ENCODE measurements around the gene ABCA13.

Gene ABCA13

GRCh38 chr7:48416327-48416908 is 245.2 kb downstream of the ABCA13 start:
- no peak overlapping the region for H3K4me3 ChIP-seq (ENCODE audit: low read depth, low read length)
- no peak for DNase-seq (ENCODE audit: low read depth)
- no peak for TF ChIP-seq POLR2A (IDR thresholded peaks at IDR 0.05; ENCODE audit: extremely low read depth, insufficient read length)
- TF ChIP-seq CTCF (IDR thresholded peaks at IDR 0.05; ENCODE audit: low read depth, low read length) = no peak
- TF ChIP-seq MYC (IDR thresholded peaks at IDR 0.05; ENCODE audit: low read depth, low read length) = no peak
- no peak for TF ChIP-seq MAX (IDR thresholded peaks at IDR 0.05; ENCODE audit: low read depth, low read length)

GRCh38 chr7:48419401-48419800 is 248.1 kb downstream of the ABCA13 start:
- DNase-seq (ENCODE audit: low read depth) = no peak
- TF ChIP-seq MAX (IDR thresholded peaks at IDR 0.05; ENCODE audit: low read depth, low read length) (no peak), POLR2A (IDR thresholded peaks at IDR 0.05; ENCODE audit: extremely low read depth, insufficient read length) (no peak), MYC (IDR thresholded peaks at IDR 0.05; ENCODE audit: low read depth, low read length) (no peak), CTCF (IDR thresholded peaks at IDR 0.05; ENCODE audit: low read depth, low read length) (no peak)
- H3K4me3 ChIP-seq (ENCODE audit: low read depth, low read length) = no peak overlapping the region

- H3K4me3 ChIP-seq (ENCODE audit: low read depth, low read length) = no peak overlapping the region
- no peak for DNase-seq (ENCODE audit: low read depth)
- TF ChIP-seq MYC (IDR thresholded peaks at IDR 0.05; ENCODE audit: low read depth, low read length) (no peak), MAX (IDR thresholded peaks at IDR 0.05; ENCODE audit: low read depth, low read length) (no peak), POLR2A (IDR thresholded peaks at IDR 0.05; ENCODE audit: extremely low read depth, insufficient read length) (no peak), CTCF (IDR thresholded peaks at IDR 0.05; ENCODE audit: low read depth, low read length) (no peak)
Observed at GRCh38 chr7:48420206-48420605, 248.9 kb downstream of the ABCA13 start.

- no peak overlapping the region for H3K4me3 ChIP-seq (ENCODE audit: low read depth, low read length)
- TF ChIP-seq CTCF (IDR thresholded peaks at IDR 0.05; ENCODE audit: low read depth, low read length) = peak; percentile 8
- TF ChIP-seq MYC (IDR thresholded peaks at IDR 0.05; ENCODE audit: low read depth, low read length) = no peak
- no peak for TF ChIP-seq POLR2A (IDR thresholded peaks at IDR 0.05; ENCODE audit: extremely low read depth, insufficient read length)
- no peak for TF ChIP-seq MAX (IDR thresholded peaks at IDR 0.05; ENCODE audit: low read depth, low read length)
- no peak for DNase-seq (ENCODE audit: low read depth)
Observed at GRCh38 chr7:48421357-48421756, 250.1 kb downstream of the ABCA13 start.

GRCh38 chr7:48424731-48425130 is 253.5 kb downstream of the ABCA13 start:
- TF ChIP-seq MYC (IDR thresholded peaks at IDR 0.05; ENCODE audit: low read depth, low read length) (no peak), MAX (IDR thresholded peaks at IDR 0.05; ENCODE audit: low read depth, low read length) (no peak), CTCF (IDR thresholded peaks at IDR 0.05; ENCODE audit: low read depth, low read length) (peak; percentile 68), POLR2A (IDR thresholded peaks at IDR 0.05; ENCODE audit: extremely low read depth, insufficient read length) (no peak)
- peak; percentile 40 for DNase-seq (ENCODE audit: low read depth)
- no peak overlapping the region for H3K4me3 ChIP-seq (ENCODE audit: low read depth, low read length)

Measured in NB4 (cell line).